ENCODE results near the gene SLIT1. TPM values are rescaled to one million over a fixed set of nuclear protein-coding genes. Genes with fewer than 3 reads are reported as not detected.

SLIT1 gene
- total RNA-seq, 5 donors from 2014 or later (not counting 1 experiment from before 2014, with no cell fraction given), result 0.29 to 0.56 (median 0.49) TPM

DNA sequence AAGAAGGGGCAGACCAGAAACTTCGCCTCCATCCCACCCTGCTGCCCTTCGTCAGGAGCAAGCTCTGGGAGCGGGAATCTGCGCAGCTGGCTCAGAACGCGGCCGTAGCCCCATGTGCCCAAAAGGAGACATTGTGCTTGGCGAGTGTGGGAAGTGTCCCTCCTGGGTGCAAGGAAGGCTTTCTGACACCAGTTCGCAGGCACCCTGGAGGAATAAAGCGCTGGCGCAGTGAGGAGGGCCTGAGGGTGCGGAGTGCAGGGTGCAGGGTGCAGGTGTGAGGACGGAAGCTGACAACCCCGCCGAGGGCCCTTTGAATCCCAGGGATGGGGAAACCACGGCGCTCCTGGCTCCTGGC is 811 bp downstream of the SLIT1 start:
- no peak for ATAC-seq (replicated peaks in 1 of 4)
- H3K36me3 ChIP-seq (ENCODE audit: control insufficient read depth in 2 of 2, extremely low read depth in 1 of 2, insufficient read depth in 1 of 2, low read length in 1 of 2), result no peaks in the 10 kb centered on the region
- H3K9me3 ChIP-seq, result no peaks in the 10 kb centered on the region
- Mint-ChIP-seq H3K27ac (no peak overlapping the region), H3K9me3 (no peaks in the 10 kb centered on the region), H3K36me3 (no peaks in the 10 kb centered on the region), H3K27me3 (peaks cover 62 to 84% of the 10 kb centered on the region in 2 donors), H3K4me1 (peaks cover 6 to 11% (median 7%) of the 10 kb centered on the region in 3 donors), H3K4me3 (peak overlapping the region; percentile 39 to 64 (median 46))
- 25% methylated on average over 11 of the region's 17 CpGs for WGBS (ENCODE audit: insufficient coverage)
- DNase-seq, result no peak
- peaks cover 0 to 6% of the 10 kb centered on the region in 2 experiments for H3K4me1 ChIP-seq (ENCODE audit: control insufficient read depth in 1 of 2, extremely low read depth in 1 of 2, insufficient read depth in 2 of 2, low read length in 2 of 2)
- no peak overlapping the region for H3K27ac ChIP-seq (ENCODE audit: low read length)
- peak overlapping the region in 1 of 2 donors; percentile 46 for H3K4me3 ChIP-seq (ENCODE audit: control insufficient read depth in 1 of 2, extremely low read depth in 1 of 2, low read length in 1 of 2)
- peaks cover 12 to 81% of the 10 kb centered on the region in 2 experiments for H3K27me3 ChIP-seq (replicated peaks in 1 of 2; ENCODE audit: control insufficient read depth in 2 of 2, extremely low read depth in 1 of 2, insufficient read depth in 2 of 2, low read length in 1 of 2)
- CTCF ChIA-PET, result no interaction called here
- POLR2A ChIA-PET, result no interaction called here

DNA sequence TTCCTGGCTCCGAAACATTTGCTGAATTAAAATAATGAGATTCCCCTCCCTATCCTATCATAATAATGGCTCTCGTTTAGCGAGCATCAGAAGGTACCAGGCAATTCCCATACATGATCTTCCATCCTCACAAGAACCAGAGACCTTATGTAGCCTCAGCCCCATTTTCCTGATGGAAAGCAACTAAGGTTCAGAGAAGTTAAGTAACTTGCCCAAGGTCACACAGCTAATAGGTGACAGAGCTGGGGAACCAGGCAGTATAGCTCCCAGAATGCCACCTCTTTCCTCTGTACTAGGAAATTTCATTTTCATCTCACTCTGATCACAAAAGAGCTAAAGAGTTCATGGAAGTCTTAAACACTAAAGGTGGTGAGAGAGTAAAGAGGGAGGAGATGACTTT is 2.4 kb downstream of the SLIT1 start:
- no peak for ATAC-seq (replicated peaks in 1 of 4)
- H3K36me3 Mint-ChIP-seq, result no peaks in the 10 kb centered on the region

DNA sequence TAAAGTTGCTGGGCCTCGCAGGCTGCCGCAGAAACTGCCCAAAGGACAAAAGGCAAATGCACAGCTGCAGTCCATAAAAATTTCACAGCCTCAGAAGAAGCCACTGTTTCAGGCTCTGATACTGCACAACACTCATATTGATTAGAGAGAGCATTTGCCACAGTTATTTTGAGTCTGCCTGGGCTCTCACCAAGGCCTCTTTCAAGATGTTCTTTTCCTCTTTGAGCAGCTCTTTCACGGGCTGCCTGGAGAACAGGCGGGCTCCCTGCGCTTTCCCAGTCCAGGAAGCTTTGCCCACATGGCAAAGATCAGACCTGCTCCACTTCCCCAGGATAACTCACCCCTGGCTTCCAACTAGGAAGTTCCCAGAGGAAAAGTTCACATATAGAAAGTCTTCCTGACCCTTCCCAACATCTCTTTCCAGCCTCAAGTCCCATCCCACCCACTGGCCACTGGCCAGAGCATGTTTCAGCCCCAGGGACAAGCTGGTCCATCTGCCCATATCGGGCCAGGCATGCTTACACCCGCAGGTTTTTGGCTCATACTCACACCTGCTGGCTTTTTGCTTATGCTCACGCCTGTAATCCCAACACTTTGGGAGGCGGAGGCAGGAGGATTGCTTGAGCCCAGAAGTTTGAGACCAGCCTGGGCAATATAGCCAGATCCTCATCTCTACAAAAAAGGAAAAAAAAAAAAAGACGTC is 3.3 kb downstream of the SLIT1 start:
- Histone ChIP-seq H3K27me3 (replicated peaks in 1 of 2; ENCODE audit: control insufficient read depth in 2 of 2, extremely low read depth in 1 of 2, insufficient read depth in 2 of 2, low read length in 1 of 2) (peaks cover 16 to 68% of the 10 kb centered on the region in 2 experiments), H3K4me1 (ENCODE audit: control insufficient read depth in 1 of 2, extremely low read depth in 1 of 2, insufficient read depth in 2 of 2, low read length in 2 of 2) (peaks cover 0 to 6% of the 10 kb centered on the region in 2 experiments), H3K9me3 (no peaks in the 10 kb centered on the region), H3K36me3 (ENCODE audit: control insufficient read depth in 2 of 2, extremely low read depth in 1 of 2, insufficient read depth in 1 of 2, low read length in 1 of 2) (no peaks in the 10 kb centered on the region), H3K27ac (ENCODE audit: low read length) (no peak overlapping the region), H3K4me3 (ENCODE audit: control insufficient read depth in 1 of 2, extremely low read depth in 1 of 2, low read length in 1 of 2) (no peak overlapping the region)
- Mint-ChIP-seq H3K9me3 (no peaks in the 10 kb centered on the region), H3K27me3 (peaks cover 51 to 70% of the 10 kb centered on the region in 2 donors), H3K4me3 (no peak overlapping the region), H3K27ac (no peak overlapping the region), H3K4me1 (peaks cover 6 to 11% (median 7%) of the 10 kb centered on the region in 3 donors), H3K36me3 (no peaks in the 10 kb centered on the region)
- ATAC-seq (replicated peaks in 1 of 4) (no peak), DNase-seq (no peak)
- POLR2A ChIA-PET, result no interaction called here
- WGBS (ENCODE audit: insufficient coverage), result 83% methylated on average over 7 of the region's 10 CpGs
- CTCF ChIA-PET, result interaction anchor here (0.6 to 0.7 kb wide), 4 partner anchors 22 to 40 kb away, joined by 3 to 4 read pairs (median 3); no protein-coding TSS in a partner anchor

More for the DNA sequence above, 2.4 kb downstream of the SLIT1 start:
- 86% methylated on average over 2 of the region's 3 CpGs for WGBS (ENCODE audit: insufficient coverage)
- H3K27me3 Mint-ChIP-seq, result peaks cover 53 to 78% of the 10 kb centered on the region in 2 donors
- ChIA-PET CTCF (no interaction called here), POLR2A (no interaction called here)
- H3K4me3 ChIP-seq (ENCODE audit: control insufficient read depth in 1 of 2, extremely low read depth in 1 of 2, low read length in 1 of 2), result no peak overlapping the region
- no peaks in the 10 kb centered on the region for H3K36me3 ChIP-seq (ENCODE audit: control insufficient read depth in 2 of 2, extremely low read depth in 1 of 2, insufficient read depth in 1 of 2, low read length in 1 of 2)
- H3K27ac ChIP-seq (ENCODE audit: low read length), result no peak overlapping the region
- peaks cover 6 to 11% (median 7%) of the 10 kb centered on the region in 3 donors for H3K4me1 Mint-ChIP-seq
- no peaks in the 10 kb centered on the region for H3K9me3 Mint-ChIP-seq
- DNase-seq, result no peak
- H3K9me3 ChIP-seq, result no peaks in the 10 kb centered on the region
- H3K27me3 ChIP-seq (replicated peaks in 1 of 2; ENCODE audit: control insufficient read depth in 2 of 2, extremely low read depth in 1 of 2, insufficient read depth in 2 of 2, low read length in 1 of 2), result peaks cover 16 to 77% of the 10 kb centered on the region in 2 experiments
- no peak overlapping the region for H3K4me3 Mint-ChIP-seq
- no peak overlapping the region for H3K27ac Mint-ChIP-seq
- H3K4me1 ChIP-seq (ENCODE audit: control insufficient read depth in 1 of 2, extremely low read depth in 1 of 2, insufficient read depth in 2 of 2, low read length in 2 of 2), result peaks cover 0 to 6% of the 10 kb centered on the region in 2 experiments

DNA sequence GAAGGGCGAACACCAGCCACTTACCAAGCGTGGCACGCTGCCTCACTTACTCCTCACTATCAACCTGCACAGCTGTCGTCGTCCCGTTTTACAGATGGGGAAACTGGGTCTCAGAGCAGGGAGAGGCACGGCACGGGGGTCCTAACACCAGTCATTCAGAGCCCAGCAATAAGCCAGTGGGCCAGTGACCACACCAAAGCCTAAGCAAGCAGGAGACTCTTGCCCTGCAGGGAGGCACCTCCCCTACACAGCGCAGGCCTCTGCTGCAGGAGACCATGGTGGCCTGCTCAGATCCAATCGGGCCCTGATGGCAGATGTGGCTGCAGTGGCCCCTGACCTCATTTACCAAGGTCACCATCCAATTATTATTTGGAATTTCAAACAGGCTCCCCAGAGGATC is 4.8 kb downstream of the SLIT1 start:
- DNase-seq, result no peak
- Mint-ChIP-seq H3K9me3 (no peaks in the 10 kb centered on the region), H3K4me1 (peaks cover 5 to 9% (median 6%) of the 10 kb centered on the region in 3 donors), H3K27me3 (peaks cover 41 to 56% of the 10 kb centered on the region in 2 donors), H3K36me3 (no peaks in the 10 kb centered on the region), H3K27ac (no peak overlapping the region), H3K4me3 (no peak overlapping the region)
- peaks cover 0 to 6% of the 10 kb centered on the region in 2 experiments for H3K4me1 ChIP-seq (ENCODE audit: control insufficient read depth in 1 of 2, extremely low read depth in 1 of 2, insufficient read depth in 2 of 2, low read length in 2 of 2)
- no peak overlapping the region for H3K27ac ChIP-seq (ENCODE audit: low read length)
- POLR2A ChIA-PET, result no interaction called here
- WGBS (ENCODE audit: insufficient coverage), result 80% methylated on average over 9 of the region's 10 CpGs
- no peak for ATAC-seq (replicated peaks in 1 of 4)
- H3K4me3 ChIP-seq (ENCODE audit: control insufficient read depth in 1 of 2, extremely low read depth in 1 of 2, low read length in 1 of 2), result no peak overlapping the region
- H3K27me3 ChIP-seq (replicated peaks in 1 of 2; ENCODE audit: control insufficient read depth in 2 of 2, extremely low read depth in 1 of 2, insufficient read depth in 2 of 2, low read length in 1 of 2), result peaks cover 13 to 63% of the 10 kb centered on the region in 2 experiments
- H3K9me3 ChIP-seq, result no peaks in the 10 kb centered on the region
- H3K36me3 ChIP-seq (ENCODE audit: control insufficient read depth in 2 of 2, extremely low read depth in 1 of 2, insufficient read depth in 1 of 2, low read length in 1 of 2), result no peaks in the 10 kb centered on the region
- CTCF ChIA-PET, result no interaction called here

DNA sequence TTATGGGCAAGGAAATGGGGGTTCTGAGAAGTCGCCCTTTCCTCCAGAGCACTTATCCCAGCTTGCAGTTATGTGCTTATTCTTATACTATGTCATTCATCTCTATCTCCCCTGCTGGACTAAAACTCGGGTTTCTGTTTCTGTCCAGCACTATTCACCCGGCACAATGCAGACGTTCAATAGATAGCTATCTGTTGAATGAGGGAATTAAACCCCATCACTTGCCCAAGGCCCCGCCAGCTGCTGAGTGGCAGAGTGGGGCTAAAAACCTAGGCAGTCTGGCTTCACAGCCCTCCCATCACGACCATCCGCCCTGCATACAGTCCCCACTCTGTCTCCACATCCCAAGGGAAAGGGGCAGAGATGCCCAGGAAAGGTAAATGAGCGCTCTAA is 5.4 kb downstream of the SLIT1 start:
- Mint-ChIP-seq H3K9me3 (no peaks in the 10 kb centered on the region), H3K4me1 (peaks cover 5 to 9% (median 6%) of the 10 kb centered on the region in 3 donors), H3K27me3 (peaks cover 45 to 54% of the 10 kb centered on the region in 2 donors), H3K36me3 (no peaks in the 10 kb centered on the region), H3K4me3 (no peak overlapping the region), H3K27ac (no peak overlapping the region)
- Histone ChIP-seq H3K4me1 (ENCODE audit: control insufficient read depth in 1 of 2, extremely low read depth in 1 of 2, insufficient read depth in 2 of 2, low read length in 2 of 2) (peaks cover 0 to 4% of the 10 kb centered on the region in 2 experiments), H3K9me3 (no peaks in the 10 kb centered on the region), H3K36me3 (ENCODE audit: control insufficient read depth in 2 of 2, extremely low read depth in 1 of 2, insufficient read depth in 1 of 2, low read length in 1 of 2) (no peaks in the 10 kb centered on the region), H3K4me3 (ENCODE audit: control insufficient read depth in 1 of 2, extremely low read depth in 1 of 2, low read length in 1 of 2) (no peak overlapping the region), H3K27me3 (replicated peaks in 1 of 2; ENCODE audit: control insufficient read depth in 2 of 2, extremely low read depth in 1 of 2, insufficient read depth in 2 of 2, low read length in 1 of 2) (peaks cover 13 to 58% of the 10 kb centered on the region in 2 experiments), H3K27ac (ENCODE audit: low read length) (no peak overlapping the region)
- POLR2A ChIA-PET, result no interaction called here
- DNase-seq (no peak), ATAC-seq (replicated peaks in 1 of 4) (no peak)
- CTCF ChIA-PET, result interaction anchor here in 1 of 2 donors (1.3 kb wide), 1 partner anchor 107 kb away, joined by 5 read pairs; no protein-coding TSS in a partner anchor
- WGBS (ENCODE audit: insufficient coverage), result 76% methylated on average over 4 of the region's 8 CpGs

DNA sequence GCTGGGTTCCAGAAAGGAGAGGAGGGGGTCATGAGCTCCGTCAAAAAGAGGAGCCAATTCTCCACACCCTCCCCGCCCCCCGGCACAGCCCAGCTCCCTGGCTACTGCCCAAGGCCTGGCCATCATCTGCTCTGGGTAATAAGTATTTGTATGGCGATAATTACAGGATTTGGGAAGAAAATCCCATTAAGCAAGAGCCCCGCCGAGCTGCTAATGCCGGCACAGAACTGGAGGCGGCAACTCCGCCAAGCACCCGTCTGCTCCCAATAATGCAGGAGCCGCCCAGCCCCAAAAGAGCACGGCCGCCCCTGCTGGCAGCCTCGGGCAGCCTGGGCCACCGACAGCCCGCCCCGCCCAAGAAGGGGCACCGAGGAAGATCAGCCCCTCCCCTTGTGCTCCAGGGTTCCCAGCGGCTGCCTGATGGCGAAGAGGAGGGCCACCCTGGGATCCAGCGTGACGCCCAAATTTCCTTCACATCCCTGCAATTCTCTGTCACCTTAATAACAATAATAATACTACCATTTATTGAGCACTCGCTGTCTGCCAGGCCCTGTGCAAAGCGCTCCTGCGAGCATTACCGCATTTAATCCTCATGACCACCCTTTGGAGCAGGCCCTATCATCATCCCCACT is 5.9 kb downstream of the SLIT1 start:
- WGBS (ENCODE audit: insufficient coverage), result 25% methylated on average over 18 of the region's 26 CpGs
- ATAC-seq (replicated peaks in 1 of 4) (no peak), DNase-seq (no peak)
- Histone ChIP-seq H3K27ac (ENCODE audit: low read length) (no peak overlapping the region), H3K9me3 (no peaks in the 10 kb centered on the region), H3K4me3 (ENCODE audit: control insufficient read depth in 1 of 2, extremely low read depth in 1 of 2, low read length in 1 of 2) (no peak overlapping the region), H3K4me1 (ENCODE audit: control insufficient read depth in 1 of 2, extremely low read depth in 1 of 2, insufficient read depth in 2 of 2, low read length in 2 of 2) (no peaks in the 10 kb centered on the region), H3K36me3 (ENCODE audit: control insufficient read depth in 2 of 2, extremely low read depth in 1 of 2, insufficient read depth in 1 of 2, low read length in 1 of 2) (no peaks in the 10 kb centered on the region), H3K27me3 (replicated peaks in 1 of 2; ENCODE audit: control insufficient read depth in 2 of 2, extremely low read depth in 1 of 2, insufficient read depth in 2 of 2, low read length in 1 of 2) (peaks cover 10 to 52% of the 10 kb centered on the region in 2 experiments)
- Mint-ChIP-seq H3K4me1 (peaks cover 3 to 7% (median 3%) of the 10 kb centered on the region in 3 donors), H3K27me3 (peaks cover 42 to 52% of the 10 kb centered on the region in 2 donors), H3K4me3 (no peak overlapping the region), H3K36me3 (no peaks in the 10 kb centered on the region), H3K9me3 (no peaks in the 10 kb centered on the region), H3K27ac (no peak overlapping the region)
- ChIA-PET CTCF (interaction anchor here in 1 of 2 donors (1.3 kb wide), 1 partner anchor 107 kb away, joined by 5 read pairs; no protein-coding TSS in a partner anchor), POLR2A (no interaction called here)

All from T-cell (primary cell).